Measurements from ENCODE around the gene NPBWR2.

DNA sequence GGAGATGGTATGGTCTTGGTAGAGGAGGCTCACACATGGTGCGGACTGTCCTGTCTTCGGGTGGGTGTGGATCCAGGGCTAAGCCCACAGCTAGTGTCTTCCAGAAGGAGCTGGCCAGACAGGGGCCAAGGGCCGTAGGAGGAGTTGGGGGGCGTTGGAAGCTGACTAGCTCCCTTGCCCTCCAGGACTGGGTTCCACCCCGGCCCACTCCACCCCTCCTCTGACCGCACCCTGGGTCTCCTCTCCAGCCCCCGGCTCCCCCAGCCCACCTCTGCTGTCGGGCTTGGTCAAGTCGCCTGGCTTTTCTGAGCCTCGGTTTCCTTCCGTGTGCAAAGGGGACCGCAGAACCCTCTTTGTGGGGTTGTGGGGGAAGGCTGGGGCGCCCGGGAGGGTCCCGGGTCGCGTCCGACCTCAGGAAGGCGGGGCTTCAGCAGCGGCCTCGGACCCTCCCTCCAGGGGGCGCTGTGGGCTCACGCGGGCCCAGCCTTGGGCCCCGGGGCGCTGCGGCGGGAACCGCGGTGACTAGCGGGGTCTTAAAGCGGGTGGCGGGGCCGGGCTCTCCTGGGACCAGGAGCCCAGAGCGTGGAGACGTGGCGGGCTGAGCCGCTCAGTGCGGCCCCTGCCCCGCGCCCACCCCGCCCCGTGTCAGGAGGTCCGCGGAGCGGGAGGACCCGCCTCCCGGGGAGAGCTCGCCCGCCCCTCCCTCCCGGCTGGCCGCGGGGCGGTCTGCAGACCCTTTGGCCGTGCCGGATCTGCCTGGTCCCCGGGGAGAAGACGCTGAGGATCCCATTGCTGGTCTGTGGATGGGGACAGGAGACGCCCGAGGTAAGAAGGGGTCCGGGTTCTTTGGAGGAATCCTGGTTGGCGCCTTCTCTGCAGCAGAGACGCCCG lies 5.4 kb downstream of the NPBWR2 start:
- TF ChIP-seq, protein P1, sequence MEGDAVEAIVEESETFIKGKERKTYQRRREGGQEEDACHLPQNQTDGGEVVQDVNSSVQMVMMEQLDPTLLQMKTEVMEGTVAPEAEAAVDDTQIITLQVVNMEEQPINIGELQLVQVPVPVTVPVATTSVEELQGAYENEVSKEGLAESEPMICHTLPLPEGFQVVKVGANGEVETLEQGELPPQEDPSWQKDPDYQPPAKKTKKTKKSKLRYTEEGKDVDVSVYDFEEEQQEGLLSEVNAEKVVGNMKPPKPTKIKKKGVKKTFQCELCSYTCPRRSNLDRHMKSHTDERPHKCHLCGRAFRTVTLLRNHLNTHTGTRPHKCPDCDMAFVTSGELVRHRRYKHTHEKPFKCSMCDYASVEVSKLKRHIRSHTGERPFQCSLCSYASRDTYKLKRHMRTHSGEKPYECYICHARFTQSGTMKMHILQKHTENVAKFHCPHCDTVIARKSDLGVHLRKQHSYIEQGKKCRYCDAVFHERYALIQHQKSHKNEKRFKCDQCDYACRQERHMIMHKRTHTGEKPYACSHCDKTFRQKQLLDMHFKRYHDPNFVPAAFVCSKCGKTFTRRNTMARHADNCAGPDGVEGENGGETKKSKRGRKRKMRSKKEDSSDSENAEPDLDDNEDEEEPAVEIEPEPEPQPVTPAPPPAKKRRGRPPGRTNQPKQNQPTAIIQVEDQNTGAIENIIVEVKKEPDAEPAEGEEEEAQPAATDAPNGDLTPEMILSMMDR (IDR thresholded peaks at IDR 0.05), result no peak
- no peak for TF ChIP-seq POLR2A (IDR thresholded peaks at IDR 0.05)

All from lower leg skin (tissue), 3 donors.